ENCODE measurements around the gene MAGEB3. TPM values are rescaled to one million over a fixed set of nuclear protein-coding genes. Genes with fewer than 3 reads are reported as not detected.

The MAGEB3 gene
- total RNA-seq, 1 experiment from 2014 or later = not detected

- TF ChIP-seq, protein P1, sequence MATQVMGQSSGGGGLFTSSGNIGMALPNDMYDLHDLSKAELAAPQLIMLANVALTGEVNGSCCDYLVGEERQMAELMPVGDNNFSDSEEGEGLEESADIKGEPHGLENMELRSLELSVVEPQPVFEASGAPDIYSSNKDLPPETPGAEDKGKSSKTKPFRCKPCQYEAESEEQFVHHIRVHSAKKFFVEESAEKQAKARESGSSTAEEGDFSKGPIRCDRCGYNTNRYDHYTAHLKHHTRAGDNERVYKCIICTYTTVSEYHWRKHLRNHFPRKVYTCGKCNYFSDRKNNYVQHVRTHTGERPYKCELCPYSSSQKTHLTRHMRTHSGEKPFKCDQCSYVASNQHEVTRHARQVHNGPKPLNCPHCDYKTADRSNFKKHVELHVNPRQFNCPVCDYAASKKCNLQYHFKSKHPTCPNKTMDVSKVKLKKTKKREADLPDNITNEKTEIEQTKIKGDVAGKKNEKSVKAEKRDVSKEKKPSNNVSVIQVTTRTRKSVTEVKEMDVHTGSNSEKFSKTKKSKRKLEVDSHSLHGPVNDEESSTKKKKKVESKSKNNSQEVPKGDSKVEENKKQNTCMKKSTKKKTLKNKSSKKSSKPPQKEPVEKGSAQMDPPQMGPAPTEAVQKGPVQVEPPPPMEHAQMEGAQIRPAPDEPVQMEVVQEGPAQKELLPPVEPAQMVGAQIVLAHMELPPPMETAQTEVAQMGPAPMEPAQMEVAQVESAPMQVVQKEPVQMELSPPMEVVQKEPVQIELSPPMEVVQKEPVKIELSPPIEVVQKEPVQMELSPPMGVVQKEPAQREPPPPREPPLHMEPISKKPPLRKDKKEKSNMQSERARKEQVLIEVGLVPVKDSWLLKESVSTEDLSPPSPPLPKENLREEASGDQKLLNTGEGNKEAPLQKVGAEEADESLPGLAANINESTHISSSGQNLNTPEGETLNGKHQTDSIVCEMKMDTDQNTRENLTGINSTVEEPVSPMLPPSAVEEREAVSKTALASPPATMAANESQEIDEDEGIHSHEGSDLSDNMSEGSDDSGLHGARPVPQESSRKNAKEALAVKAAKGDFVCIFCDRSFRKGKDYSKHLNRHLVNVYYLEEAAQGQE (IDR thresholded peaks at IDR 0.05; ENCODE audit: low read depth) = no peak
- TF ChIP-seq EZH2phosphoT487 (IDR thresholded peaks at IDR 0.05; ENCODE audit: borderline replicate concordance) (no peak), FOSL1 (IDR thresholded peaks at IDR 0.05; ENCODE audit: low read depth) (peak; percentile 66), POLR2AphosphoS5 (IDR thresholded peaks at IDR 0.05; ENCODE audit: low read depth, low read length) (peak; percentile 79), EGR1 (IDR thresholded peaks at IDR 0.05; ENCODE audit: low read depth) (no peak), ZFX (IDR thresholded peaks at IDR 0.05) (no peak), EZH2 (IDR thresholded peaks at IDR 0.05) (no peak), MAX (IDR thresholded peaks at IDR 0.05) (no peak), CBX3 (IDR thresholded peaks at IDR 0.05; ENCODE audit: low read depth) (no peak)
Observed at GRCh38 chrX:30215357-30215843, 15.1 kb upstream of the MAGEB3 start, which contains the start of gene MAGEB2 (continued).

DNA sequence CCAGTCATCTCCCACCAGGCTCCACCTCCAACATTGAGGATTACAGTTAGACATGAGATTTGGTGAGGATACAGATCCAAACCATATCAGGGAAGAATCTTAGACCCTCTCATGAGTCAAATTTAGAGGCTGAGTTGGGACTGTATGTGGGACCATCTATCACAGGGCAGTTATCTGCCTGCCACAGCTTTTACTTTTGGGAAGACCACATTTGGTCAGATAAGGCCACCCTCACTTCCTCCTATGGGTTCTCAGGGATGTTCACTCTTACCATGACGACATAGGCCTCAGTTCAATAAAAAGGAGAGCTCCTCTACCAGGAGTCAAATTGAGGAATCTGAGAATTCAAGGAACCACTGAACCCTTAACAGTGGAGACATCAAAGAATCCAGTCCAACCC lies 13.0 kb upstream of the MAGEB3 start:
- TF ChIP-seq JUND (IDR thresholded peaks at IDR 0.05) (no peak), CTCF (IDR thresholded peaks at IDR 0.05 in 2 of 3, conservative IDR thresholded peaks at IDR 0.05 in 1 of 3; ENCODE audit: borderline replicate concordance in 1 of 3, insufficient read depth in 1 of 3, low read depth in 2 of 3, low read length in 2 of 3) (no peak), TCF7L2 (IDR thresholded peaks at IDR 0.05; ENCODE audit: borderline replicate concordance, extremely low read depth, insufficient read depth, insufficient read length) (no peak), SP1 (IDR thresholded peaks at IDR 0.05; ENCODE audit: low read depth) (no peak), YY1 (IDR thresholded peaks at IDR 0.05; ENCODE audit: extremely low read depth, insufficient replicate concordance, low read depth, low read length) (no peak), ATF3 (IDR thresholded peaks at IDR 0.05) (no peak), POLR2AphosphoS5 (IDR thresholded peaks at IDR 0.05; ENCODE audit: low read depth, low read length) (no peak)
- H3K27ac ChIP-seq (ENCODE audit: low read depth, low read length) = no peak overlapping the region
- peaks cover 0 to 8% of the 10 kb centered on the region in 2 experiments; a peak in 2 of 4 replicates for H3K4me1 ChIP-seq (ENCODE audit: control insufficient read depth in 1 of 2, insufficient read depth in 2 of 2, low read length in 2 of 2)
- no peaks in the 10 kb centered on the region for H4K20me1 ChIP-seq (ENCODE audit: insufficient read depth)
- H3K9me2 ChIP-seq (ENCODE audit: insufficient read depth) = no peaks in the 10 kb centered on the region
- no peak overlapping the region for H2AFZ ChIP-seq (ENCODE audit: low read depth, low read length, poor library complexity, severe bottlenecking)
- no peaks in the 10 kb centered on the region for H3K27me3 ChIP-seq (ENCODE audit: insufficient read depth, low read length)
- H3K4me3 ChIP-seq (replicated peaks in 1 of 2; ENCODE audit: low read depth in 1 of 2, low read length in 2 of 2) = no peak overlapping the region
- no peak overlapping the region for H3K9ac ChIP-seq (ENCODE audit: low read length)
- no peaks in the 10 kb centered on the region for H3K9me3 ChIP-seq (ENCODE audit: control insufficient read depth in 1 of 2, insufficient read depth in 1 of 2, low read depth in 1 of 2, low read length in 2 of 2)
- H3K79me2 ChIP-seq (ENCODE audit: insufficient read depth, low read length) = peaks cover 44% of the 10 kb centered on the region
- intact Hi-C loops (cut with micrococcal nuclease) = no loop called here
- RAD21 ChIA-PET (ENCODE audit: low non-redundant PET in 1 of 2, low total read pairs in 2 of 2, uncharacterized antibody in 2 of 2, unreplicated experiment in 2 of 2) = no interaction called here
- no peak overlapping the region for H3K4me2 ChIP-seq (ENCODE audit: low read length)
- no peak for ATAC-seq
- POLR2A ChIA-PET = no interaction called here
- H3K36me3 ChIP-seq (ENCODE audit: control insufficient read depth in 1 of 2, insufficient read depth in 2 of 2, low read length in 2 of 2) = peaks cover 0 to 3% of the 10 kb centered on the region in 2 experiments; a peak in 2 of 4 replicates
- DNase-seq (ENCODE audit: low read depth, low spot score) = no peak
- BruUV-seq (replicated peaks) = no TSS peak
- CTCF ChIA-PET = no interaction called here
